ENCODE measurements around the gene APH1B. TPM values are rescaled to one million over a fixed set of nuclear protein-coding genes. Genes with fewer than 3 reads are reported as not detected.

Gene APH1B
- total RNA-seq (10 to 100 TPM; 24.0 to 32.2 TPM), polyA plus RNA-seq (ENCODE audit: insufficient read length in 6 of 6) (10 to 100 TPM; 26.3 to 30.3 (median 29.4) TPM)
- long read RNA-seq, donor 1, full-length matches to known transcripts, result 14 of 23 reads
- long read RNA-seq, donor 1, partial matches to known transcripts, result 9 of 23 reads
- long read RNA-seq, donor 1, other reads (novel, unspliced or antisense), result 0 of 23 reads
- long read RNA-seq, donor 2, full-length matches to known transcripts, result 5 of 5 reads
- long read RNA-seq, donor 2, partial matches to known transcripts, result 0 of 5 reads
- long read RNA-seq, donor 2, other reads (novel, unspliced or antisense), result 0 of 5 reads
- long read RNA-seq, donor 3, full-length matches to known transcripts, result 5 of 5 reads
- long read RNA-seq, donor 3, partial matches to known transcripts, result 0 of 5 reads
- long read RNA-seq, donor 3, other reads (novel, unspliced or antisense), result 0 of 5 reads
- long read RNA-seq, donor 4, full-length matches to known transcripts, result 10 of 10 reads
- long read RNA-seq, donor 4, partial matches to known transcripts, result 0 of 10 reads
- long read RNA-seq, donor 4, other reads (novel, unspliced or antisense), result 0 of 10 reads
- long read RNA-seq, donor 5, full-length matches to known transcripts, result 3 of 3 reads
- long read RNA-seq, donor 5, partial matches to known transcripts, result 0 of 3 reads
- long read RNA-seq, donor 5, other reads (novel, unspliced or antisense), result 0 of 3 reads
- long read RNA-seq, donor 6, full-length matches to known transcripts, result 6 of 26 reads
- long read RNA-seq, donor 6, partial matches to known transcripts, result 20 of 26 reads
- long read RNA-seq, donor 6, other reads (novel, unspliced or antisense), result 0 of 26 reads
- long read RNA-seq, donor 7, full-length matches to known transcripts, result 3 of 3 reads
- long read RNA-seq, donor 7, partial matches to known transcripts, result 0 of 3 reads
- long read RNA-seq, donor 7, other reads (novel, unspliced or antisense), result 0 of 3 reads
- long read RNA-seq, donor 8, full-length matches to known transcripts, result 7 of 7 reads
- long read RNA-seq, donor 8, partial matches to known transcripts, result 0 of 7 reads
- long read RNA-seq, donor 8, other reads (novel, unspliced or antisense), result 0 of 7 reads
- long read RNA-seq, donor 9, result 0 reads
- long read RNA-seq, donor 10, full-length matches to known transcripts, result 29 of 32 reads
- long read RNA-seq, donor 10, partial matches to known transcripts, result 2 of 32 reads
- long read RNA-seq, donor 10, other reads (novel, unspliced or antisense), result 1 of 32 reads
- long read RNA-seq, donor 11, result 0 reads
- long read RNA-seq, donor 12, full-length matches to known transcripts, result 3 of 3 reads
- long read RNA-seq, donor 12, partial matches to known transcripts, result 0 of 3 reads
- long read RNA-seq, donor 12, other reads (novel, unspliced or antisense), result 0 of 3 reads

DNA sequence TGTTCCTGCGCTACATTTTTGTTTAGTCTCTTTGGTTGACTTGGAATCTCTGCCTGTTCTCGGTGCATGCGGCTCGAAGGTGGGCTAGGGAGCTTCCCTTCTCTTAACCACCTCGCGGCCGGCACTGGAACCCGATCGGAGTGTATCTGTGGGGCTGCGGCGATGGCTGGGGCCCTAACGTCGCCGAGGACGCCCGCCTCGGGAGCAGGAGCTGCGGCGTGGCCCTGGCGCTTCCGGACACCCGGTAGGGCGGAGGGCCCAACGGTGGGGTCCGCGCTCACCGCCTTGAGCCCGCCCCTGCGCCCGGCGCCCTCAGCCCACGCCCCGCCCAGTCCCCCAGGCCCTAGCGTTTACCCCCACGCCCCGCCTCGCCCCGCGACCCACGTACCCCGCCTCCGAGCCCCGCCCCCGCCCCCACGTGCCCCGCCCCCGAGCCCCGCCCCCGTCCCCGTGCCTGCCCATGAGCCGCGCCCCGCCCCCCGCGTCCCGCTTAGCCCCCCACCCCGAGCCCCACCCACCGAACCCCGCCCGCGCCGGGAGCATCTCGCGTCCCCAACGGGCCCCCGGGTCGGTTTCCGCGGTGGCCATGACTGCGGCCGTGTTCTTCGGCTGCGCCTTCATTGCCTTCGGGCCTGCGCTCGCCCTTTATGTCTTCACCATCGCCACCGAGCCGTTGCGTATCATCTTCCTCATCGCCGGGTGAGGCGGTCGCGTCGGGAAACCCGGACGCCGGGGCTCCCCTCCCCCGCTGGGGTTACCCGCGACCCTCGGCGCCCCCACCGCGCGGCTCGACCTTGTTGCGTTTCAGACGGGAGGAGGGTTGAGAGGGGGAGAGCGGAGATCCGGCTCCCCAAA lies at the start of gene APH1B:
Gene APH1B, plus strand, starts transcription at position 568 of the 855 bp plus-strand sequence. Its CDS starts 19 bp downstream, at position 587.
- Histone ChIP-seq H3K4me1 (peaks cover 12 to 32% of the 10 kb centered on the region in 2 donors), H3K27me3 (no peaks in the 10 kb centered on the region), H3K4me3 (peak within 1 kb of the TSS; percentile 67 to 68), H3K27ac (peak within 1 kb of the TSS; percentile 82 to 84), H3K36me3 (peaks cover 0 to 4% of the 10 kb centered on the region in 2 donors), H3K9me3 (no peaks in the 10 kb centered on the region)
- TF ChIP-seq, protein P1, sequence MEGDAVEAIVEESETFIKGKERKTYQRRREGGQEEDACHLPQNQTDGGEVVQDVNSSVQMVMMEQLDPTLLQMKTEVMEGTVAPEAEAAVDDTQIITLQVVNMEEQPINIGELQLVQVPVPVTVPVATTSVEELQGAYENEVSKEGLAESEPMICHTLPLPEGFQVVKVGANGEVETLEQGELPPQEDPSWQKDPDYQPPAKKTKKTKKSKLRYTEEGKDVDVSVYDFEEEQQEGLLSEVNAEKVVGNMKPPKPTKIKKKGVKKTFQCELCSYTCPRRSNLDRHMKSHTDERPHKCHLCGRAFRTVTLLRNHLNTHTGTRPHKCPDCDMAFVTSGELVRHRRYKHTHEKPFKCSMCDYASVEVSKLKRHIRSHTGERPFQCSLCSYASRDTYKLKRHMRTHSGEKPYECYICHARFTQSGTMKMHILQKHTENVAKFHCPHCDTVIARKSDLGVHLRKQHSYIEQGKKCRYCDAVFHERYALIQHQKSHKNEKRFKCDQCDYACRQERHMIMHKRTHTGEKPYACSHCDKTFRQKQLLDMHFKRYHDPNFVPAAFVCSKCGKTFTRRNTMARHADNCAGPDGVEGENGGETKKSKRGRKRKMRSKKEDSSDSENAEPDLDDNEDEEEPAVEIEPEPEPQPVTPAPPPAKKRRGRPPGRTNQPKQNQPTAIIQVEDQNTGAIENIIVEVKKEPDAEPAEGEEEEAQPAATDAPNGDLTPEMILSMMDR (IDR thresholded peaks at IDR 0.05), result no peak
- ATAC-seq, result peak; percentile 95
- DNase-seq, result peak; percentile 83 to 96 (median 90)
- intact Hi-C loops (cut with DNase I), result loop anchor here in 1 of 2 donors (5.0 kb wide), 1 partner anchor 90 kb away; the partner anchor contains the start of gene RAB8B

DNA sequence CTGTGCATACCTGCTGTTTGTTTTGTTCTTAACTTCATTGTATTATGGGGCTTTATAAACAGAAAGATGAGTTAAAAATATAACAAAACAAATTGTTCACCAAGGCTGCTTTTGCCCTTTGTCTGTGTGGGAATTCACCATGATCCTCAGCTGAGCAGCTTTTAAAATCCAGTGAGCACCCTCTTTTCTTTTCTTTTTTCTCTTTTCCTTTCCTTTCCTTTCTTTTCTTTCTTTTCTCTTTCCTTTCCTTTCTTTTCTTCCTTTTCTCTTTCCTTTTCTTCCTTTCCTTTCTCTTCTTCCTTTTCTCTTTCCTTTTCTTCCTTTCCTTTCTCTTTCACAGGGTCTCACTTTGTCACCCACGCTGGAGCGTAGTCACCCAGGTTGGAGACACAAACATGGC lies 49.7 kb upstream of the APH1B start:
- ATAC-seq, result no peak
- intact Hi-C loops (cut with DNase I), result no loop called here
- Histone ChIP-seq H3K4me1 (peaks cover 13 to 94% of the 10 kb centered on the region in 2 donors), H3K27me3 (no peaks in the 10 kb centered on the region), H3K27ac (peak overlapping the region in 1 of 2 donors; percentile 20), H3K36me3 (no peaks in the 10 kb centered on the region), H3K4me3 (no peak overlapping the region), H3K9me3 (no peaks in the 10 kb centered on the region)
- TF ChIP-seq, protein P1 (IDR thresholded peaks at IDR 0.05), result no peak
- DNase-seq, result no peak

DNA sequence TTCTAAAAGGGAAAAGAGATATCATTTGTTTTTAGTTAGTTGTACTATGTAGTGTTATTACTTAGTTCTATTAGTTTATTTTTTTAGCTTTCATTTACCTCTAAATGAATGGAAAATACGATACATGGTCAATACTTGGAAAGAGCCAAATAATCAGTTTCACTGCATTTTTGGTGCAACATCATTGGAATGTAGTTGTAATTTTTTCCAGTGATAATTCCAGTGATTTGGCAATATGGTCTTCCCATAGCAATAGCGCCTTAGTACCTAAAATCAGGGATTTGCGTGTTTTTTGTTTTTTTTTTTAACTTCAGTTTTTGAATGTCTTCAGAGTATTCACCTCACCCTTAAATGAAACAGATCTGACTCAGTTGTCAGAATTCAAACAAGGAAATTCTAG lies 46.2 kb upstream of the APH1B start:
- no peaks in the 10 kb centered on the region for H3K27me3 ChIP-seq
- no peaks in the 10 kb centered on the region for H3K36me3 ChIP-seq
- DNase-seq, result no peak
- intact Hi-C loops (cut with DNase I), result no loop called here
- no peak for ATAC-seq
- peak overlapping the region; percentile 80 for H3K27ac ChIP-seq
- peaks cover 38 to 91% of the 10 kb centered on the region in 2 donors for H3K4me1 ChIP-seq
- H3K4me3 ChIP-seq, result no peak overlapping the region
- TF ChIP-seq, protein P1 (IDR thresholded peaks at IDR 0.05), result no peak
- H3K9me3 ChIP-seq, result no peaks in the 10 kb centered on the region

DNA sequence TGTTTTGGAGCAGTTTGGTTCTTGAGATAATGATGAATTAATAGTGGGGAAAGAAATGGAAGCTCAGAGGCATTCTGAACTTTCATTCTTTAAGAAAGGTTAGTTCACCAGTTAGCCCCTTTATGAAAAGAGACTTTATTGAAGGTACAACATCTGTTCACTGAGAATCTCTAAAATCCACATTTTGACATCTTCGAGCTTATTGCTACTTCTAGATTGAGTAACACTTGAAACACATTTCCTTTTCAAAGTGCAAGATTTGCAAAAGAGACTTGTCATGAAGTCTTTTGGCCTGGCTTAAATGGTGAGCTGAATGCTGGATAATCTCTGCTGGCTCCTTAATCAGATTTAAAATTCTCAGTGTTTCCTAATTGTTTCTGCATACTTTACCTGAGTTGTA lies 45.7 kb upstream of the APH1B start:
- intact Hi-C loops (cut with DNase I), result no loop called here
- no peaks in the 10 kb centered on the region for H3K27me3 ChIP-seq
- TF ChIP-seq, protein P1 (IDR thresholded peaks at IDR 0.05), result no peak
- H3K4me3 ChIP-seq, result no peak overlapping the region
- ATAC-seq (no peak), DNase-seq (peak in 1 of 4 donors; percentile 49)
- no peaks in the 10 kb centered on the region for H3K9me3 ChIP-seq
- H3K4me1 ChIP-seq, result peaks cover 38 to 91% of the 10 kb centered on the region in 2 donors
- H3K36me3 ChIP-seq, result no peaks in the 10 kb centered on the region
- peak overlapping the region; percentile 80 for H3K27ac ChIP-seq

Measured in left lung (tissue), 14 donors.